ENCODE measurements around the gene PCDH12. TPM values are rescaled to one million over a fixed set of nuclear protein-coding genes. Genes with fewer than 3 reads are reported as not detected.

Gene PCDH12
- total RNA-seq, 1 experiment from 2014 or later: not detected

GRCh38 chr5:141915881-141916336 is 42.1 kb downstream of the PCDH12 start:
- H3K4me3 ChIP-seq (ENCODE audit: low read depth in 2 of 2, low read length in 2 of 2): no peak overlapping the region
- H3K9me3 ChIP-seq (ENCODE audit: control insufficient read depth, insufficient read depth, low read depth, low read length): no peaks in the 10 kb centered on the region
- ChIA-PET CTCF (no interaction called here), POLR2A (no interaction called here)
- no peaks in the 10 kb centered on the region for H3K27me3 ChIP-seq (ENCODE audit: control insufficient read depth, insufficient read depth, low read length)
- peak; percentile 46; the same call in 1 of the 2 replicates for ATAC-seq
- in situ Hi-C loops (cut with HindIII; ENCODE audit: low pct_unique_long_range_greater_than_20kb, low sequenced_read_pairs): no loop called here
- 0 out of 2 replicates have a peak, but pooled peaks cover 3% of the 10 kb centered on the region for H3K4me1 ChIP-seq (ENCODE audit: control insufficient read depth, insufficient read depth, low read length)
- intact Hi-C loops (cut with micrococcal nuclease; ENCODE audit: unreplicated experiment): no loop called here
- TF ChIP-seq SIN3A (IDR thresholded peaks at IDR 0.05; ENCODE audit: borderline replicate concordance, insufficient read depth, low read depth, low read length): no peak
- TF ChIP-seq REST (IDR thresholded peaks at IDR 0.05; ENCODE audit: insufficient read depth in 1 of 2, low read depth in 2 of 2, low read length in 1 of 2): no peak
- no peak for TF ChIP-seq POLR2AphosphoS5 (IDR thresholded peaks at IDR 0.05; ENCODE audit: low read depth, low read length)
- TF ChIP-seq TCF7L2 (IDR thresholded peaks at IDR 0.05; ENCODE audit: low read depth, low read length): no peak
- TF ChIP-seq CTCF (IDR thresholded peaks at IDR 0.05): no peak
- no peaks in the 10 kb centered on the region for H3K36me3 ChIP-seq (ENCODE audit: control insufficient read depth, insufficient read depth, low read length)
- BruUV-seq (replicated peaks): no TSS peak
- H3K27ac ChIP-seq (ENCODE audit: low read length): no peak overlapping the region
- no peak for DNase-seq (ENCODE audit: low read depth, low spot score)

- Histone ChIP-seq H3K4me3 (ENCODE audit: low read depth in 2 of 2, low read length in 2 of 2) (no peak overlapping the region), H3K27ac (ENCODE audit: low read length) (no peak overlapping the region), H3K4me1 (ENCODE audit: control insufficient read depth, insufficient read depth, low read length) (0 out of 2 replicates have a peak, but pooled peaks cover 3% of the 10 kb centered on the region), H3K9me3 (ENCODE audit: control insufficient read depth, insufficient read depth, low read depth, low read length) (no peaks in the 10 kb centered on the region), H3K36me3 (ENCODE audit: control insufficient read depth, insufficient read depth, low read length) (no peaks in the 10 kb centered on the region), H3K27me3 (ENCODE audit: control insufficient read depth, insufficient read depth, low read length) (no peaks in the 10 kb centered on the region)
- ATAC-seq: no peak
- ChIA-PET CTCF (no interaction called here), POLR2A (no interaction called here)
- BruUV-seq (replicated peaks): no TSS peak
- in situ Hi-C loops (cut with HindIII; ENCODE audit: low pct_unique_long_range_greater_than_20kb, low sequenced_read_pairs): no loop called here
- TF ChIP-seq CTCF (IDR thresholded peaks at IDR 0.05) (no peak), POLR2AphosphoS5 (IDR thresholded peaks at IDR 0.05; ENCODE audit: low read depth, low read length) (no peak), REST (IDR thresholded peaks at IDR 0.05; ENCODE audit: insufficient read depth in 1 of 2, low read depth in 2 of 2, low read length in 1 of 2) (no peak), TCF7L2 (IDR thresholded peaks at IDR 0.05; ENCODE audit: low read depth, low read length) (no peak), SIN3A (IDR thresholded peaks at IDR 0.05; ENCODE audit: borderline replicate concordance, insufficient read depth, low read depth, low read length) (no peak)
- DNase-seq (ENCODE audit: low read depth, low spot score): no peak
- intact Hi-C loops (cut with micrococcal nuclease; ENCODE audit: unreplicated experiment): no loop called here
Observed at GRCh38 chr5:141914797-141915196, 43.2 kb downstream of the PCDH12 start.

Measured in Panc1 (cell line).